Fibroblast of lung (primary cell): ENCODE measurements around the gene AFP.

ENCODE experiments used
- EZH2 ChIP-seq: IDR thresholded peaks from 2 replicates; pipeline ENCODE4 v1.5.1; 2012; ENCODE audit warnings: low read length, control low read depth, mild to moderate bottlenecking; ENCODE audit errors: missing control alignments
- TF ChIP-seq, protein P1 (sequence below), 2 donors: IDR thresholded peaks in 1 of 2; conservative IDR thresholded peaks in 1 of 2; 1 replicate in 1 of 2; 2 replicates in 1 of 2; pipeline ENCODE4 v1.5.1; 2011 to 2012; ENCODE audit warnings: low read length in 2 of 2, control low read depth in 1 of 2, inconsistent platforms in 1 of 2, low read depth in 1 of 2, mild to moderate bottlenecking in 1 of 2

DNA sequence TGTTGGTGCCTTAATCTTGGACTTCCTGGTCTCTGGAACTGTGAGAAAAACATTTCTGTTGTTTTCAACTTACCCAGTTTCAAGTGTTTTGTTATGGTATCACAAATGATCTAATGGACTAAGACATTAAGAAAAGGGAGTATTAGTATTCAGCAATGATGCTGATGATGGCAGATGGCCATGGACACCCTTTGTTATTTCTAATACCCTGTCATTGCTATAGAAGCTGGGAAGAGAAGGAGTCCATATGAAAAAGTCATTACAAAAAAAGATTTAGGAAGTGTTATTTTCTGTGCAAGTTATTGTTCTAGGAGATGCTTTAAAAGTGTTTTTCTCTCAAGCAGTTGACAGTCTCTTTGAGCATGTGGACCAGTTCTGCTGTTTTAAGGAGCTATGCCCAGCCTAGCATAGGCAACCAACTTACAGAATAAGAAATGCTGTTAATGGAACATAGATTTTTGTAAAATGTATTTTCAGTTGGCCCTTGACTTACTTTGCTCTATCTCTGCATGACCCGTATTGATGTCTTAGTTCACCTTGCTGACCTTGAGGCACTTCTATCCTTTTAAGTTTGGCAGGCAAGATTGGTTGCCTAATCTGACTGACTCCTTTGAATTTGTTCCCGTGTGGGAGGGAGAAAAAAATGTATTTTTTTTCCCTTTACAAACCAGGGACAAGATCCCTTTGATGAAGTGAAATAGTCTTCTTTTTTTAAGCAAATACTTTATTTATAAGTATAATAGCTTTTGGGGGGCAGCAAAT lies 6.0 kb upstream of the AFP start:
- no peak for TF ChIP-seq EZH2
- TF ChIP-seq, protein P1, sequence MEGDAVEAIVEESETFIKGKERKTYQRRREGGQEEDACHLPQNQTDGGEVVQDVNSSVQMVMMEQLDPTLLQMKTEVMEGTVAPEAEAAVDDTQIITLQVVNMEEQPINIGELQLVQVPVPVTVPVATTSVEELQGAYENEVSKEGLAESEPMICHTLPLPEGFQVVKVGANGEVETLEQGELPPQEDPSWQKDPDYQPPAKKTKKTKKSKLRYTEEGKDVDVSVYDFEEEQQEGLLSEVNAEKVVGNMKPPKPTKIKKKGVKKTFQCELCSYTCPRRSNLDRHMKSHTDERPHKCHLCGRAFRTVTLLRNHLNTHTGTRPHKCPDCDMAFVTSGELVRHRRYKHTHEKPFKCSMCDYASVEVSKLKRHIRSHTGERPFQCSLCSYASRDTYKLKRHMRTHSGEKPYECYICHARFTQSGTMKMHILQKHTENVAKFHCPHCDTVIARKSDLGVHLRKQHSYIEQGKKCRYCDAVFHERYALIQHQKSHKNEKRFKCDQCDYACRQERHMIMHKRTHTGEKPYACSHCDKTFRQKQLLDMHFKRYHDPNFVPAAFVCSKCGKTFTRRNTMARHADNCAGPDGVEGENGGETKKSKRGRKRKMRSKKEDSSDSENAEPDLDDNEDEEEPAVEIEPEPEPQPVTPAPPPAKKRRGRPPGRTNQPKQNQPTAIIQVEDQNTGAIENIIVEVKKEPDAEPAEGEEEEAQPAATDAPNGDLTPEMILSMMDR (conservative IDR thresholded peaks at IDR 0.05 in 1 of 2, IDR thresholded peaks at IDR 0.05 in 1 of 2; ENCODE audit: low read depth in 1 of 2, low read length in 2 of 2): no peak
